ENCODE data around the gene TCF7L1. TPM values are rescaled to one million over a fixed set of nuclear protein-coding genes. Genes with fewer than 3 reads are reported as not detected.
"Not testable (repeated sequence)": the region's sequence is repeated elsewhere in the genome, so short reads cannot be mapped to it uniquely, and the experiment has no call there.

TCF7L1 gene
- total RNA-seq, 3 donors from 2014 or later, result 1.3 to 22.9 (median 3.0) TPM

- Histone ChIP-seq H3K4me3 (no peak overlapping the region), H3K36me3 (ENCODE audit: low read depth) (no peaks in the 10 kb centered on the region), H3K9me3 (no peaks in the 10 kb centered on the region), H3K4me1 (ENCODE audit: low read depth) (no peaks in the 10 kb centered on the region)
- intact Hi-C loops (cut with DNase I, micrococcal nuclease), result no loop called here
- no peak for TF ChIP-seq CTCF (IDR thresholded peaks at IDR 0.05)
- no peak for ATAC-seq
- DNase-seq, result no peak
Measured at GRCh38 chr2:85191157-85191556, 58.0 kb downstream of the TCF7L1 start.

- H3K36me3 ChIP-seq (ENCODE audit: low read depth), result no peaks in the 10 kb centered on the region
- no peak for TF ChIP-seq CTCF (IDR thresholded peaks at IDR 0.05)
- no peak for ATAC-seq
- no peak for DNase-seq
- H3K4me3 ChIP-seq, result no peak overlapping the region
- H3K9me3 ChIP-seq, result no peaks in the 10 kb centered on the region
- no peaks in the 10 kb centered on the region for H3K4me1 ChIP-seq (ENCODE audit: low read depth)
- intact Hi-C loops (cut with DNase I, micrococcal nuclease), result no loop called here
Measured at GRCh38 chr2:85194780-85195480, 61.7 kb downstream of the TCF7L1 start.

GRCh38 chr2:85195956-85196355 lies 62.8 kb downstream of the TCF7L1 start:
- Histone ChIP-seq H3K4me3 (no peak overlapping the region), H3K36me3 (ENCODE audit: low read depth) (no peaks in the 10 kb centered on the region), H3K4me1 (ENCODE audit: low read depth) (no peaks in the 10 kb centered on the region), H3K9me3 (no peaks in the 10 kb centered on the region)
- TF ChIP-seq CTCF (IDR thresholded peaks at IDR 0.05), result no peak
- DNase-seq (no peak), ATAC-seq (no peak)
- intact Hi-C loops (cut with DNase I, micrococcal nuclease), result no loop called here

GRCh38 chr2:85199698-85200097 lies 66.5 kb downstream of the TCF7L1 start:
- Histone ChIP-seq H3K4me3 (no peak overlapping the region), H3K9me3 (no peaks in the 10 kb centered on the region), H3K4me1 (ENCODE audit: low read depth) (no peaks in the 10 kb centered on the region), H3K36me3 (ENCODE audit: low read depth) (no peaks in the 10 kb centered on the region)
- TF ChIP-seq CTCF (IDR thresholded peaks at IDR 0.05), result no peak
- intact Hi-C loops (cut with DNase I, micrococcal nuclease), result no loop called here
- DNase-seq, result no peak
- ATAC-seq, result no peak

- no peaks in the 10 kb centered on the region for H3K9me3 ChIP-seq
- H3K4me1 ChIP-seq (ENCODE audit: low read depth), result peaks cover under 1% of the 10 kb centered on the region
- TF ChIP-seq CTCF (IDR thresholded peaks at IDR 0.05), result no peak
- H3K4me3 ChIP-seq, result no peak overlapping the region
- intact Hi-C loops (cut with DNase I, micrococcal nuclease), result no loop called here
- ATAC-seq, result no peak
- H3K36me3 ChIP-seq (ENCODE audit: low read depth), result no peaks in the 10 kb centered on the region
- DNase-seq, result no peak
Measured at GRCh38 chr2:85209887-85210286, 76.7 kb downstream of the TCF7L1 start.

GRCh38 chr2:85210511-85210910 lies 77.3 kb downstream of the TCF7L1 start:
- no peak for TF ChIP-seq CTCF (IDR thresholded peaks at IDR 0.05)
- DNase-seq (no peak), ATAC-seq (no peak)
- H3K4me3 ChIP-seq, result no peak overlapping the region
- intact Hi-C loops (cut with DNase I, micrococcal nuclease), result no loop called here
- no peaks in the 10 kb centered on the region for H3K36me3 ChIP-seq (ENCODE audit: low read depth)
- H3K9me3 ChIP-seq, result no peaks in the 10 kb centered on the region
- H3K4me1 ChIP-seq (ENCODE audit: low read depth), result peaks cover 6% of the 10 kb centered on the region

- H3K4me3 ChIP-seq; ATAC-seq; H3K9me3 ChIP-seq; DNase-seq; intact Hi-C loops (cut with DNase I, micrococcal nuclease); H3K36me3 ChIP-seq (ENCODE audit: low read depth); H3K4me1 ChIP-seq (ENCODE audit: low read depth): not testable (repeated sequence)
Measured at GRCh38 chr2:85211606-85212005, 78.4 kb downstream of the TCF7L1 start.
